Mesenchymal stem cell (in vitro differentiated cells and primary cell): ENCODE data around the gene LILRB5.
A peak's percentile ranks its signal among the peaks of the same experiment; 100 is the strongest.
"Not testable (repeated sequence)": the region's sequence is repeated elsewhere in the genome, so short reads cannot be mapped to it uniquely, and the experiment has no call there.

Experiments
- DNase-seq: peaks from one replicate; pipeline ENCODE4 v3.0.0-alpha.2; 2013
- H2AFZ ChIP-seq: one replicate; pipeline ENCODE4 v1.6.1; 2013; ENCODE audit warnings: low read depth, mild to moderate bottlenecking, control low read depth, inconsistent platforms, low read length, moderate library complexity
- H2AK5ac ChIP-seq: 2 replicates; pipeline ENCODE4 v1.6.1; 2013; ENCODE audit warnings: low read length, moderate library complexity, mild to moderate bottlenecking, inconsistent platforms; ENCODE audit not compliant: severe bottlenecking
- H2BK120ac ChIP-seq: one replicate; pipeline ENCODE4 v1.6.1; 2013; ENCODE audit warnings: low read depth, mild to moderate bottlenecking, inconsistent platforms, low read length, moderate library complexity
- H2BK12ac ChIP-seq, 2 experiments: one replicate each; pipeline ENCODE4 v1.6.1; 2013; ENCODE audit warnings: inconsistent platforms in 2 of 2, low read length in 2 of 2, mild to moderate bottlenecking in 2 of 2, moderate library complexity in 2 of 2, control low read depth in 1 of 2
- H2BK15ac ChIP-seq: one replicate; pipeline ENCODE4 v1.6.1; 2013; ENCODE audit warnings: mild to moderate bottlenecking, low read depth, inconsistent platforms; ENCODE audit not compliant: poor library complexity, severe bottlenecking
- H2BK5ac ChIP-seq: 2 replicates; pipeline ENCODE4 v1.6.1; 2013; ENCODE audit warnings: low read depth, mild to moderate bottlenecking, low read length, control low read depth, inconsistent platforms; ENCODE audit not compliant: poor library complexity, severe bottlenecking
- H3K14ac ChIP-seq, 2 experiments: one replicate each; pipeline ENCODE4 v1.6.1; 2013; ENCODE audit warnings: inconsistent platforms in 2 of 2, low read length in 2 of 2, control low read depth in 1 of 2, mild to moderate bottlenecking in 1 of 2, moderate library complexity in 1 of 2
- H3K18ac ChIP-seq, 2 experiments: one replicate each; pipeline ENCODE4 v1.6.1; 2013; ENCODE audit warnings: inconsistent platforms in 2 of 2, low read length in 2 of 2, control low read depth in 1 of 2, low read depth in 1 of 2, mild to moderate bottlenecking in 1 of 2
- H3K23ac ChIP-seq, 2 experiments: one replicate each; pipeline ENCODE4 v1.6.1; 2013; ENCODE audit warnings: inconsistent platforms in 2 of 2, low read length in 2 of 2, mild to moderate bottlenecking in 2 of 2, moderate library complexity in 2 of 2, control low read depth in 1 of 2
- H3K27ac ChIP-seq: 2 replicates; pipeline ENCODE4 v1.5.1; 2013; ENCODE audit warnings: mild to moderate bottlenecking, moderate library complexity, low read length, control low read depth, inconsistent platforms; ENCODE audit not compliant: poor library complexity, severe bottlenecking
- H3K27me3 ChIP-seq, 2 experiments: 2 replicates each; pipeline versions ENCODE4 v1.6.1 to v1.7.0; 2013; ENCODE audit warnings: low read length in 2 of 2, mild to moderate bottlenecking in 2 of 2, moderate library complexity in 2 of 2, control low read depth in 1 of 2, inconsistent platforms in 1 of 2; ENCODE audit not compliant: control insufficient read depth in 1 of 2, insufficient read depth in 1 of 2
- H3K36me3 ChIP-seq, 2 experiments: 2 replicates each; pipeline versions ENCODE4 v1.6.1 to v1.7.0; 2013; ENCODE audit warnings: low read length in 2 of 2, control low read depth in 1 of 2, inconsistent platforms in 1 of 2, low read depth in 1 of 2, mild to moderate bottlenecking in 1 of 2; ENCODE audit not compliant: insufficient read depth in 2 of 2, control insufficient read depth in 1 of 2
- H3K4ac ChIP-seq, 2 experiments: one replicate each; pipeline ENCODE4 v1.6.1; 2013; ENCODE audit warnings: inconsistent platforms in 2 of 2, low read length in 2 of 2, mild to moderate bottlenecking in 2 of 2, moderate library complexity in 2 of 2, control low read depth in 1 of 2, low read depth in 1 of 2
- H3K4me1 ChIP-seq: 2 replicates; pipeline ENCODE4 v1.6.1; 2013; ENCODE audit warnings: low read depth, low read length, control low read depth; ENCODE audit not compliant: control insufficient read depth, insufficient read depth
- H3K4me2 ChIP-seq: 2 replicates; pipeline ENCODE4 v1.6.1; 2013; ENCODE audit warnings: low read length, mild to moderate bottlenecking, inconsistent platforms; ENCODE audit not compliant: poor library complexity, severe bottlenecking
- H3K4me3 ChIP-seq, 2 experiments: 2 replicates each; pipeline versions ENCODE4 v1.5.1 to v1.7.0; 2013; ENCODE audit warnings: low read length in 2 of 2, mild to moderate bottlenecking in 2 of 2, control low read depth in 1 of 2, low read depth in 1 of 2; ENCODE audit not compliant: insufficient read depth in 1 of 2
- H3K79me1 ChIP-seq: replicated peaks from 2 replicates; pipeline ENCODE4 v1.6.1; 2013; ENCODE audit warnings: mild to moderate bottlenecking, control low read depth, low read length, inconsistent platforms; ENCODE audit not compliant: poor library complexity, severe bottlenecking
- H3K9ac ChIP-seq: 2 replicates; pipeline ENCODE4 v1.7.0; 2013; ENCODE audit warnings: mild to moderate bottlenecking, low read length, moderate library complexity
- H3K9me3 ChIP-seq: 2 replicates; pipeline ENCODE4 v1.7.0; 2013; ENCODE audit warnings: mild to moderate bottlenecking, low read length; ENCODE audit not compliant: control insufficient read depth
- H4K8ac ChIP-seq: one replicate; pipeline ENCODE4 v1.6.1; 2013; ENCODE audit warnings: inconsistent platforms, mild to moderate bottlenecking, low read length, moderate library complexity
- H4K91ac ChIP-seq: one replicate; pipeline ENCODE4 v1.6.1; 2013; ENCODE audit warnings: mild to moderate bottlenecking, low read length, inconsistent platforms
- WGBS: methylation state at CpG from one replicate; pipeline ENCODE4 v1.1.7; 2013; ENCODE audit warnings: mixed read lengths; 5-methylcytosine and 5-hydroxymethylcytosine counted together

LILRB5 gene

DNA sequence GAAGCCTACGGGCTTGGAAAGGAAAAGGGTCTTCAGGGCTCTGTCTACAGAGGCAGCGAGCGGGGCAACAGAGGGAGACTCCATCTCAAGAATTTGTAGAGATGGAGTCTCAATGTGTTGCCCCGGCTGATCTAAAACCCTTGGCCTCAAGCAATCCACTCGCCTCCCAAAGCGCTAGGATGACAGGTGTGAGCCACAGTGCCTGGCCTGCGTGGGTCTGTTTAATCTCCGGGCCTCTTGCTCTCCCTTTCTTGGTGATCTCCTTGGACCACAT is 48.4 kb downstream of the LILRB5 start:
- WGBS: 89% methylated on average over 8 of the region's 8 CpGs
- DNase-seq: peak; percentile 26
- Histone ChIP-seq H3K79me1 (peaks cover 7% of the 10 kb centered on the region), H3K4me3 (no peak overlapping the region), H2BK5ac (no peak overlapping the region), H2BK12ac (no peak overlapping the region), H2BK15ac (no peak overlapping the region), H2BK120ac (no peak overlapping the region), H3K23ac (no peak overlapping the region), H4K8ac (peak overlapping the region; percentile 36), H3K4me1 (peaks cover 52% of the 10 kb centered on the region), H3K18ac (peak overlapping the region in 1 of 2 experiments; percentile 13), H3K9ac (peak overlapping the region; percentile 82), H3K4me2 (no peak overlapping the region), H3K14ac (no peak overlapping the region), H2AK5ac (no peak overlapping the region), H3K9me3 (no peaks in the 10 kb centered on the region), H3K36me3 (peaks cover 52 to 63% of the 10 kb centered on the region in 2 experiments), H2AFZ (no peak overlapping the region), H3K4ac (no peak overlapping the region), H3K27ac (no peak overlapping the region), H3K27me3 (no peaks in the 10 kb centered on the region), H4K91ac (no peak overlapping the region)

DNA sequence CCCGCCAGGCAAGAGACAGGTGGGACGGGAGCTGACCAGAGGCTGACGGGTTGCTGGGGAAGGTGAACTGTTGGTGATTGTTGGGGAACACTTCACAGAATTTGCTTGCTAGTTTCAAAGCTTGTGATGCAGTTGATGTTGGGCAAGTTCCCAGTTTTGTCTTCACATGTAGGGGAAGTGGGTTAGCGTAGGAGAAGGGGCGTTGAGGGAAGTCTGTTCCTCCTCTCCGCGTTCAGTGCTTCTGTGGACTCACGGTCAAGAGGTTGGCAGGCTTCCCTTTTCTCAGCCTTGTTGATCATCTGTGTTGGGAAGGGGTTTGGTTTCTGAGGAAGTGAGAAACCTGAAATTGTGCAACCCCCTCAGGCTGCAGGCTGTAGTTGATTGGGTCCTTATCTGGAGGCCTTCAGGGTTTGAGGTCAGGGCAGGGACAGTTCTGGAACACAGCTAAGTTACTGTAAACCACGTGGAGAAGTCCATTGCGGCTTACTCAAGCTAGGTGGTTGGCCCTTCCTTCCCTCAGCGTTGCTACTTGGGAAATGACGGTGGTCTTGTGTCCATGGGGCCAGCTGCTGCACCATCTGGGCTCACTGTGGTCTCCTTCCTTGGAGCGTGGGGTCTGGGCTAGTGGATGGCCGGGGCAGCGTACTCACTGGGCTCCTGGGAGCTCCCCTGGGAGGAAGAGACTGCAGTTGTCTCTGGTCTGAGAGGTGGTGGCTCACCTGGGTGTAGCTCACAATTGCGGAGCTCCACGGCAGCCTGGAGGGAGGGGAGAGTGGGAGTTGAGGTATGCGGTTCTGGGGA is 48.9 kb downstream of the LILRB5 start:
- Histone ChIP-seq H3K36me3 (peaks cover 57 to 67% of the 10 kb centered on the region in 2 experiments), H4K91ac (no peak overlapping the region), H3K27ac (no peak overlapping the region), H3K4me2 (no peak overlapping the region), H3K23ac (no peak overlapping the region), H3K9me3 (no peaks in the 10 kb centered on the region), H3K79me1 (peaks cover 4% of the 10 kb centered on the region), H3K18ac (peak overlapping the region in 1 of 2 experiments; percentile 43), H3K4me1 (peaks cover 55% of the 10 kb centered on the region), H3K4me3 (no peak overlapping the region), H2AFZ (no peak overlapping the region), H3K9ac (peak overlapping the region; percentile 82), H2BK15ac (no peak overlapping the region), H4K8ac (peak overlapping the region; percentile 36), H2BK120ac (no peak overlapping the region), H3K27me3 (no peaks in the 10 kb centered on the region), H2BK12ac (no peak overlapping the region), H2BK5ac (no peak overlapping the region), H3K14ac (peak overlapping the region in 1 of 2 experiments; percentile 73), H2AK5ac (no peak overlapping the region), H3K4ac (no peak overlapping the region)
- DNase-seq: peak; percentile 84
- WGBS: 85% methylated on average over 18 of the region's 18 CpGs

DNA sequence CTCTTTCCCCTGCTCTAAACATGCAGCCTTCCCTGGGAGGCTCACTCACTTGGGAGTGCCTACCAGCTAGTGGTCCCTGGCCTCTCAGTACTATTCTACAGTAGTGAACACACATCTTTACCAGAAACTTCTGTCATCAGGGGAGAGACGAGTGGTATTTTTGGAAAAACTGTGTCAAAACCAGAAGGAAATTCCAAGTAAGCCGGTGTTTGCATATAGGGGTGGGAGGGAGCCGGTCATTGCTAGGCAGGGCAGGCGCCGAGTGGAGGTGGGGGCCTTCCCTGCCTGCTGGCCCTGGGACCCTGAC is 49.4 kb downstream of the LILRB5 start:
- H3K9me3 ChIP-seq: no peaks in the 10 kb centered on the region
- no peak overlapping the region for H2AK5ac ChIP-seq
- H3K27me3 ChIP-seq: no peaks in the 10 kb centered on the region
- peaks cover 3% of the 10 kb centered on the region for H3K79me1 ChIP-seq
- no peak overlapping the region for H3K4me3 ChIP-seq
- 91% methylated on average over 5 of the region's 5 CpGs for WGBS
- no peak overlapping the region for H2BK120ac ChIP-seq
- H2BK5ac ChIP-seq: no peak overlapping the region
- H3K23ac ChIP-seq: no peak overlapping the region
- H4K91ac ChIP-seq: no peak overlapping the region
- H2AFZ ChIP-seq: no peak overlapping the region
- H4K8ac ChIP-seq: no peak overlapping the region
- no peak overlapping the region for H3K27ac ChIP-seq
- peaks cover 59% of the 10 kb centered on the region for H3K4me1 ChIP-seq
- H3K36me3 ChIP-seq: peaks cover 60 to 71% of the 10 kb centered on the region in 2 experiments
- H3K14ac ChIP-seq: no peak overlapping the region
- no peak overlapping the region for H2BK15ac ChIP-seq
- H3K4me2 ChIP-seq: no peak overlapping the region
- DNase-seq: no peak
- peak overlapping the region in 1 of 2 experiments; percentile 43 for H3K18ac ChIP-seq
- no peak overlapping the region for H3K4ac ChIP-seq
- no peak overlapping the region for H2BK12ac ChIP-seq
- peak overlapping the region; percentile 82 for H3K9ac ChIP-seq

DNA sequence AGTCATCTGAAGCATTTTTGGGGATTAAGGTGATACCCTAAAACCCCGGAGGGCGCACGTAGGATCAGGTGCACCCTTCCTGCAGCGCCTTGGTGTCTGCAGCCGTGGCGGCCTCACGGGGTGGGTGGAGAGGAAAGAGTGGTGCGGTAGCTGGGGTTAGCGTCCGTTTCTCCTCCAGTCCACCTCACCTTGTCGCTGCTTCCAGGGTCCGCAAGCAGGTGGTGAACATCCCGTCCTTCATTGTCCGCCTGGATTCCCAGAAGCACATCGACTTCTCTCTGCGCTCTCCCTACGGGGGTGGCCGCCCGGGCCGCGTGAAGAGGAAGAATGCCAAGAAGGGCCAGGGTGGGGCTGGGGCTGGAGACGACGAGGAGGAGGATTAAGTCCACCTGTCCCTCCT is 49.9 kb downstream of the LILRB5 start:
- H3K4me3 ChIP-seq, H2BK5ac ChIP-seq, H3K4ac ChIP-seq, H2BK120ac ChIP-seq, H3K18ac ChIP-seq, H4K91ac ChIP-seq, H4K8ac ChIP-seq, H2AFZ ChIP-seq, H3K14ac ChIP-seq, H2BK12ac ChIP-seq, H3K9me3 ChIP-seq, H3K23ac ChIP-seq, H2AK5ac ChIP-seq, H2BK15ac ChIP-seq, H3K27ac ChIP-seq, H3K4me2 ChIP-seq, H3K79me1 ChIP-seq, H3K27me3 ChIP-seq, DNase-seq: not testable (repeated sequence)
- peak overlapping the region; percentile 82 for H3K9ac ChIP-seq
- peaks cover 60% of the 10 kb centered on the region for H3K4me1 ChIP-seq
- peaks cover 60 to 75% of the 10 kb centered on the region in 2 experiments for H3K36me3 ChIP-seq
- WGBS: 98% methylated on average over 16 of the region's 23 CpGs
